ENCODE measurements around the gene SHANK2.

Gene SHANK2

DNA sequence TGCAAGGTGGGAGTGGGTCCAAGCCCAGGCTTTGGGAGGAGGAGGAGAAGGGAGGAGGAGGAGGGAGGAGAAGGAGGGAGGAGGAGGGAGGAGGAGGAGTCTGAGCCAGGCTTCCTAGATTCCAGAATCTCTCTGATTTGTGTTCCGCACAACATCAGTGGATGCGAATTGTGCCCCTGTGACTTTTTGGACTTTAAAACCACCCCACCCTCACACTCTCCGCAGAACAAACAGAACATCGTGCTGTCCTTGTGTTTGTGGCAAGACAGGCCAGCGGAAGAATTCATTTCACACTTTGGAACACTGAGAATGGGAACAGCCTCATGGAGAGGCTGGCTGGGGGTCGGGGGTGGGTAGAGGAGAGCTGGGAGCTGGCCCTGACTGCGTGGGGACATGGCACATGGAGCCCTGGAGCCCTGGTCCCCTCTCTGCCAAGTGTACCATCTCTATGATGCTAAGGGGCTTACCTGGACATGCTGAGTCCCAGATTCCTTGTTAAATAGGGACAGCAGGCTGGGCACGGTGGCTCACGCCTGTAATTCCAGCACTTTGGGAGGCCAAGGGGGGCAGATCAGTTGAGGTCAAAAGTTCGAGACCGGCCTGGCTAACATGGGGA, 16.4 kb upstream of the SHANK2 start:
- DNase-seq = no peak

DNA sequence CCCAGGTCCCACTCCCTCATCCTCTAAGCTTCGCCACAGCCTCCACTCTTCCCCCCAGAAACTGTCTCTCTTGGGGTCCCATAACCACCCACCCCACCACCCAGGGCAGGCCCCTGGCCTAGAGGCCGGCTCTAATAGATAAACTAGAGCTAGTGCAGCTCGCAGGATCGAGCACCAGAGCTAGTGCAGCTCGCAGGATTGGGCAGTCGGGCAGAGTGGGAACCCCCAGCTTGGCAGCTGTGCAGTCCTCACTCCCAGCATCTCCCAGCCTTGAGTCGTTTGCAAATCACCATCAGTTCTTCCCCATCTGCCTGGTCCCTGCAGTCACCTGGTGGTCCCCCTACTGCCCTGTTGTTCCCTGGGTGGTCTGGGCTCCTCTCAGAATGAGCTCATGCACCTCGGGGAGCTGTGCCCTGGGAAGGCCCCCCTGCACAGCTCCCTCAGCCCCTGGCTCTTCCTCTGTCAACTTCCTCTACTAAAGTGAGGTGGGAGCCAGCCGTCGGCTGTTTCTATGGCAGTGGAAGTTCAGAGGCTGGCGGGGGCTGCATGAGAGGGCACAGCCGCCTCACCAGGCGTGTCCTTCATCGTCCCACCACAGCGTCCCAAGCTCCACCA, 15.5 kb upstream of the SHANK2 start:
- no peak for DNase-seq

DNA sequence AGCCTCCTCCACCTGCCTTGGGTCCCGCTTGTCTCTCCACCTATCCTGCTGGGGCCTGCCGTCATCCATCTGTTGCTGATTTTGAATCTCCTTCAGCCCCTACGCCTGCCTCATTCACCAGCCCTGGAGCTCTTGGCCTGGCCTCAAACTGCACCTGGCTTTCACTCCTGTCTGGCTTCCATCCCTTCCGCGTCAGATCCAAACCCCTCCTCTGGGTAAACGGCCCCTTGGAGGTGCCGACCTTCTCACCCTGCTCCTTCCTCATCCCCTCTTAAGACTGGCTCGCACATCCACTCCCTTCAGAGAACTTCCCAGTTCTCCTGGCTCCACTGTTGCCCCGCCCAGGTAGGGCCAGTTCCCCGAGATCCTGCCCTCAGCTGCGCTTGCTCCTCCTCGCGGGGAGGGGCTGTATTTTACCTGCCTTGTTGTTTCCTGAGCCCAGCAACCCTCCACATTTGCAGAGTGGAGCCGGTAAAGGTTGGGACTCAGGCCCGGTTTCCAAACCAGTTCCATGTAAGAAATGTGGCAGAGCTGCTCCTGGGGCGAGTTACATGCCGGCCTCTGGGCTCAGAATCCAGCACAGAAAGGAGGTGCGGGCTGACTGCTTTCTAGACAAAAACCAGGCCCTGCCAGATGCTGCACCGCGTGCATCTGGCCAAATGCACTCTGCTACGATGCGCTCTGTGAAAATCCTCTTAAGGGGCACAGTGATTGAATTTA, 13.9 kb upstream of the SHANK2 start:
- DNase-seq = no peak

DNA sequence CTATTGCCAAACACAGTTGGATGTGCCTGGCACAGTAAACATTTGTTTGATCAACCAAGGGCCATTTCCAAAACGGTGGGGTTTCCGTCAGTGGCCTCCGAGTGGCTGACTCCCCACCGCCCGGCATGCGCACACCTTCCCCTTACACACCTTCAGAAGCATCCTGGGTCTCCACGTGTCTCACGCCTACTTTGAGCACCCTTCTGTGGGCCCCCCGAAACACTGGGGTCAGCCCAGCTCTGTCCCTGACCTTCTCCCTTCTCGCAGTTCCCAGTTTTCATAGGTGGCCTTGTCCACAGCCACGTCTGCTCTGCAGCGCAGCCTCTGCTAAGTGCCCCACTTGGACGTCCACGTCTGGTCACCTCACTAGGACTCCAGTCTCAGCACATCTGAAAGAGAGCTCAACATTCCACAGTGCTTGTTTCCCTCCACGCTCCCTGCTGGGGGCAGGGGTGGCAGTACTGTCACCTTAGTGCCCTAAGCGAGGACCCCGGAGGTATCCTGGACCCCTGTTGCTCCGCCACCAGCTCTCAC, 13.2 kb upstream of the SHANK2 start:
- no peak for DNase-seq

DNA sequence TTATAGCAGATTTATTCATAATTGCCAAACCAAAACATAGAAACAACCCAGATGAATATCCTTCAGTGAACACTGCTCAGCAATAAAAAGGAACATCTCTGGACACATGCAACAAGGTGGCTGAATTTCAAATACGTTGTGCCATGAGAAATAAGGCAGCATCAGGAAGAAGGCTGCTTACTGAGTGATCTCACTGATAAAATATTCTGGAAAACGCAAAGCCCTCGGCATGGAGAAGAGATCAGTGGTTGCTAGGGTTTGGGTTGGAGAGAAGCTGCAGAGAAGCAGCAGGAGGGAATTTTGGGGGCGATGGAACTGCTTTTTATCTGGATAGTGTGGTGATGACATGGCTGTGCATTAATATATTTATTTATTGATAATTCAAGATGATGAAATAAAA, 11.0 kb upstream of the SHANK2 start:
- DNase-seq = no peak

DNA sequence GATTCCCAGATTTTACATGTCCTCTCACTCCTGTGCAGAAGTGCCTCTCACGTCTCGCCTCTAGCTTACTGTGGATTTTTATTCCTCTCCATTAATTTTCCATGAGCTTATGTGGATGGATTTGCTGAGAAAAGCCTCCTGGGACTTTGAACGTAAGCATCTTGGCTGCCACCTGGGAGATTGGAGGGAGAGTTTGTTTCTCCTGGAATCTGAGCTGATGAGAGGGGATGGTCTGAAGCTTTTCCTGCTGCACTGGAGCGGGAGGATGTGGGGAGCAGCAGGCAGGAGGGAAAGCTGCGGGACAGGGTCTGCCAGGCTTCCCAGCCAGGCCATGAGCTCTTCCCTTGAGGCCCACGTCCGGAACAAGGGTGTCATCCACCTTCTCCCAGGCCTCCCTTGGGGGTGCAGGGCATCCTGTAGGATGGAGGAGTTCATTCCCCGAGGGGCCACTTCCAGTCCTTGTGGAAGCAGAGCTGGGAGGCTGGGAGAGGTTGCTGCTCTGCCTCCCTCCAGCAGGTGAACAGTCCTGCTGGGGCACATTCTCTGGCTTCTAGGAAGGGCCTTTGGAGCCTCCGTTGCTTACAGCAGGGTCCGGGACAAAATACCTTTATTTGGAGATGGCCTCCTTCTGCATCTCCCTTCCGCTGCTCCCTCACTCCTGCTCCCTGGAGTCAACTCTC, 3.6 kb upstream of the SHANK2 start:
- DNase-seq = no peak

DNA sequence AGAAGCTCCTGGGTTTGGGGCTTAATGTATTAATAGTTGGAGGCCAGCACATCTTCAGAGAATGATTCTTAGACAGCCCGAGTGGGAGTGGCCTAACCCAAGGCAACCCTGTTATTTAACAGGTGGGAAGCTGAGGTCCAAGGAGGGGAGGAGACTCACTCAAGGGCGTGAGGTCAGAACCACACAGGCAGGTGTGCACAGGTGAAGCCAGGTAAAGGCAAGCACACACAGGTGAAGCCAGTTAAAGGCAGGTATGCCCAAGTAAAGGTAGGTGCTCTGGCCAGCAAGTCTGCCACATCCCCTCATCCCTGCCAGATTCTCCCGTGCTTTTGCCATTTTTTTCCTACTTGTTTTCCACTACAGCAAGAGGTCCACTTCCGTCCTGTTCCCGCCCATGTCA, 2.9 kb upstream of the SHANK2 start:
- DNase-seq = no peak

DNA sequence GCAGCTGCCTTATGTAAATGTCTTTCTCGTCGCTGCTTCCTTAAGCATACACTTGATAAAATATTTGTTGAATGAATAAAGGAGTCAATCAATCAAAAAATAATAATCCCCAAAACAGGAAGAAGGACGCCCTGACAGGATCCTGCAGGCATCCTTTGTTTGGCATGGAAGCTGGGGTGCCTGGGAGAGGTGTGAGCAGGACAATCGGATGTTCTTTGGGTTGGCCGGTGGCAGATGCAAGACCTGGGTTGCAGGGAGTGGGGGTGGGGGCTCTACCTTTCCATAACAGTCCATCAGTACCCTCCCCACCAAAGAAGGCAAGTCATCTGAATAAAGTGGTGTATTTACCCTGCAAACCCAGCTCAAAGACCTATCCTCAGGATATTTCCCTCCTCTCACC, 1.4 kb upstream of the SHANK2 start:
- no peak for DNase-seq

DNA sequence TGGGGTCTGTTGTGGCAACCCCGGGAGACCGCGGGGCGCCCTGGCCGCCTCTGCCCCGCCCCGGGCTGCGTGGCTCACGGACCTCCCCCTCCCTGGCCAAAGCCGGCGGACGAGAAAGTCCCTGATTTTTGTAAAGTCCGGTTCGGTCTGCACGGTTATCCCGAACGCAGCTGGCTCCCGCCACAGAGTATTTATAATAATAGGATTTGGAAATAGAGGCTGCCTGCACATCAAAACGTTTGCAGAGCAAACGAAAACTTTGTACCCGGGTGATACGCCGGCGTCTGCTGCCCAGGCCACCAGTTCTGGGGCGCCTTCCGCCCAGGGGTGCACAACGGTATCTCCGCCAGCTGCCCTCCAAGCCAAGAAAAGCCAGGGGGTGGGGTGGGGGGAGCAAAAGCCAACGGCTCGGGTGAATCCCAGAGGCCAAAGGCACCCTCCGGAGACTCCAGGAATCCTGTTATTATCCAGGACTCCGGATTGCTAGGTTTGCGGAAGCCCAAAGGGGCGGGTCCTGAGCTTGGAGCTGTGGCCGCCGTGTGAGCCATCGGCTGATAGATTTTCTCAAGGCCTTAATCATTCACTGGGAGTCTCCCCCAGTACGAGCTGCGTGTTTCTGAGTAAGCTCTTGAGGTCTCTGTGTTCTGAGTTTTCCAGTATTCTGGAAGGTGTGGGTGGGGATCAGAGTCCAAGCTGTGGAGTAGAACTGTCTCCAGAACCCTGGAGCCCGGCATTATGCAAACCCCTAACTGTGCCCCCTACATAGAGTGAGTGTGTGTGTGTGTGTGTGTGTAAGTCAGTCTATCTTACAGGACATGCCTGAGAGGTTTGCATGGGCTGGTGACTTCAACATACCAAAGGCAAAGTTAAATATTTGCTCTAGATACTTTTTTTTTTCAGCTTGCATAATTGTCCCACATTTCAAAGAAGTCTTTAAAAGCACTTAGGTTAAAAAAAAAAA, 673 bp upstream of the SHANK2 start:
- no peak for DNase-seq

DNA sequence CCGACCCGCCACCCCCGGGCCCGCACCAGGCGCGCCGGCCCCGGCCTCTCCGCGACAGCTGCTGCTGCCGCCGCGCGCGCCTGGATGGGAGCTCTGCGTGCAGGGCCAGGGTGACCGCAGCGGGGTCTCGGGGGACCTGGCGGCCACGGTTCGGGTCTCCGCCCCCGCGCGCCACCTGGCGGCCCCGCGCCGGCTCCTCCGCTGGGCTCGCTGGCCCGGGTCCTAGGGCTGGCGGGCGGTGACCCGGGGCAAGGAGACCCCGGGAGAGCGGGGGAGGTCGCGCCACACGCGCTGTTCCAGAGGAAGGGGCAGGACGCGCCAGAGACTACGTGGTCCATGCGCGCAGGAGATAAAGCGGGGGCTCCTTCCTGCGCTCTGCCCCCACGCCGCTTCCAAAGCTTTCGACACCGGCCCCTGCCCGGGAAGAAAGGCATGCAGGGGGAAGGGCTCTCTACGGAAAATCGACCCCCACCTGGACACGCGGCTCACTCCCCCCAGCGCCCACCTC, 562 bp downstream of the SHANK2 start:
- no peak for DNase-seq

DNA sequence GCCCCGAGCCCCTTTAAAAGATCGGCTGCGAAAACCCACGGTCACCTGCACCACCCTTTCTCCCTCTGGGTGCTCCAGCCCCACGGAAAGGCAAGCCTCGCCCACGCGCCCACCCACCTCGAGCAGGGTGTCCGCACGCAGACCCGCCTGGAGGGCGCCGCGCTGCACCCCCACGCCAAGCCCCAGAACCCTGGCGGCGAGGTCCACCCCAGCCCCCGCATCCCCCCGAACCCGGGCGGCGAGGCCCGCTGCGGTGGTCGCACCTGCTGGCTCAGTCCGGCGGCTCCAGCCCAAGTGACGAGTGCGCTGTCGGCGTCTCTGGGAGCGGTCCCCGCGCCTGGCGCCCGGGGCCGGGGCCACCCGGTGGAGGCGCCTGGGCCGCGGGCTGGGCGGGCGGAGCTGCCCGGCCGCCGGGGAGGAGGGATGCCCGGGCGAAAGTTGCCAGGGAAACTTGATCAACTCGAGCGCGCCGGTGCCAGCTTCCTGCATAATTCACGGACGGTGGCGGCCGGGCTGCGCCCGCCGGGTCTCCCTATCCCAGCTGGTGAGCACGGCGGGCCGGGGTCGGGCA, 1.1 kb downstream of the SHANK2 start:
- no peak for DNase-seq

DNA sequence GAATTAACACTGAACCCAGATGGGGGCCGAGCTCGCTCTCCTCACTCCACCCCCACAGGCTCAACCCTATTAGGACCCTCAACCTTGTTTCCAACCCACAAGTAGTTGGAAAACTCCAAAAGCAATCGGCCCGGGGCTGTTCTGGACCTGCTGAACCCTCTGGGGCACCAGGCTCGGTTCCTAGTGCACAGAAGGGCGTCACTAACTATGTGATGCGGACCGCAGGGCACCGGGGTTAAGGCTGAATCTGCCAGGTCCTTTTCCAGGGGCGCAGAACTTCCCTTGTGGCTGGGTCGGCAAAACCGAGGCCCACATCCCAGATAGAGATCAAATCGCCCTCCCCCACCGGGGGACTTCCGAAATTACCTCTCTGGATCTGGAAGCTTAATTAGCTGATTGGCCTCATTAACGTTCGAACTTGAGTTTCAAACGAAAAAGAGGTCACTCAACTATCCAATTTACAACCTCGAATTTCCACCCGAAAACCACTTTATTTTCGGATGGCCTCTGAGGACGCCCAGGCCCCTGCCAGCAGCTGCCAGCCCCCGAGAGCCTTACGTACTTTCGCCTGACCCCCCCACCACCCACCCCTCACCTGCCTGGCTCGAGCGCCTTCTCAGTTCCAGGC, 1.7 kb downstream of the SHANK2 start:
- DNase-seq = no peak

DNA sequence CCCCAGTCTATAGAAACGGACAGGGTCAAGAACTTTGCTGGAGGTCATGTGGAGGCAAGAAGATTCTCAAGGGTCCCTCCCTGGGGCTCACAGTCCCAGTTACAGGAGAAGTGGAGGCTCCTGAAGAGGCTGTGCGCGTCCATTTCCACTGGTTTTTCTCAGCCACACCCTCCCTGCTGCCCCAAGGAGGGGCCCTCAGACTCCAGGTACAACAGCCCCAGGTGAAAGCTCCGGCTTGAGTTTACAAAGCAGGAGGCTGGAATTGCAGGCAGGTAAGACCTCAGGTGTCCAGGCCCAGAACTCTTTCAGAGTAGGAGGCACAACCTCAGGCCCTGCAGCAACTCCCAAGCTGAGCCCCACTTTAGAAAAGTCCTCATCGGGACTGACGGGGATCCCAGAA, 3.1 kb downstream of the SHANK2 start:
- DNase-seq = no peak

DNA sequence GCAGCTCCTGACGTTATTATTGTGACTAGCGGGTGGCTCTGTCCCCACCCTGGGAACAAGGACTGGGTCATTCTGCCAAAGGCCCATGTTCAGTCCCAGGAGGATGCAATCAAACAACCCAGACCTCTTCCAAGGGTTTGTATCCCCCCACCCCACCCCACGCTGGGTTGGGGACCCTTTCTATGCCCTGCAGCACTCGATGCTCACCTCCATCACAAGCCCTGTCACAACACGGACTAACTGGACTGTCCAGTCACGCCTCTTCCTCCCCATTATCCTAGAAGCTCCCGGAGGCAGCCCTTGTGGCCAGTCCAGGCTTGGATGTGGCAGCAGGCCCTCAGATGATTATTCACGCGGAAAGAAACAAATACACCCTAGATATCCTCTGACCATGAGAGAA, 3.7 kb downstream of the SHANK2 start:
- no peak for DNase-seq

DNA sequence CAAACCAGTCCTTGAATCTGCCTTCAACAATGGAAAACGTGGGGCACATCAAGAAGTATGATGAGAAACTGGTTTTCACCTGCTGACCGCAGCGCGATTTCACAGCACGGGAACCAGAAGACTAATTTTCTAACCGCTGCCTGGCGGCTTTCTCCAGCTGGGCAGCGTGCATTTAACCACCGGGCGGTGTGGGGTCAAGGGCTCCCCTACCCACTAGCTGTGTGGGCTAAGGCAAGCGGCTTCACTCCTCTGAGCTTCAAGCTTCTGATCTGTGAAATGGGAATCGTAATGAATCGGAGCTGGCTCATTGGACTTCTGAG, 4.2 kb downstream of the SHANK2 start:
- DNase-seq = no peak

DNA sequence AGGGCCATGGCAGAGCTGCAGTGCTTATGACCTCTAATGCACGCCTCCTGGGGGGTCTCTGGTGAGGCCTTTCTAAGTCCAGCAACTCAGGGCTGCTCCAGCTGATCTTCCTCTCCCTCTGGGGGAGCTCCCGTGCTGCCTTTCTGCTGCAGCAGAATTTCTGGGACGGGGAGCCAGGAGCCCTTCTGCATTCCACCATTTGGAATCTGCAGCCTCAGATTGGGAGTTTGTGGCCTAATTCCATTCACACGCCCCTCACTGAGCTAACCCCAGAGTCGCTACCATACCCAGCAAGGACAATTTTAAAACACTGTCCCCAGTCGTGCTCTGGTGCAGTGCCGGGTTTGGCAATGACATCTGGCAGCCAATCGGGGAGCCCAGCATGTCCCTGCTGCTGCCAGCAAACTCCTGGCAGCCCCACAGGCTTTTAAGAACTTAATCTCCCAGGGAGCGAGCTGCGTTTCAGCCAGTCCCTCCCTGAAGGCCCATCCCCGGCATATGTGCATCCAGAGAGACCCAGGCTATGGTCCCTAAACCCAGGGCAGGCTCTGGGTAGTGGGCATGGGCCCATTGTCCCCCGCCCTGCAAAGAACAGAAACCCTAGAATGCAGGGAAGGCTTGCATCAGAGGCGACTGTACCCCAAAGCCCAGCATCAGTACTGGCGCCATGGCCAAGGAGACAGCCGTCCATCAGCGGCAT, 4.7 kb downstream of the SHANK2 start:
- DNase-seq = no peak

DNA sequence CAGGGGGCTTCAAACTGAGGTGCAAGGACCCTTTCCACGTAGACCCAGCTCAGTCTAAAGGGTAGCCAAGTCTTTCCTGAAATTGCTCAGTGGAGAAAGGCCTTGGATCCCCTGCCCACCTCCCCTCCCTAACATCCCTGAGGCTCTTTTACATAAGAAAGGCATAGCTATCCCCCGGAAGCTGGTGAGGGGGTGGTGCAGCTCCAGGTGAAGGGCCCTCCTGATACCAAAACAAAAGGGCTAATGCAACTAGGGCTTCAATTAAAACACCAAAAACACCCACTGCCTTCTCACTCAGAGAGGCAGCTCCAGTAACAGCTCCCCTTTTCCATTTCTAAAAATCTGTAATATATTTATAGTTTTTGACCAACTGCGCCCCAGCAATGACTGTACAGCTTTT, 5.8 kb downstream of the SHANK2 start:
- no peak for DNase-seq

DNA sequence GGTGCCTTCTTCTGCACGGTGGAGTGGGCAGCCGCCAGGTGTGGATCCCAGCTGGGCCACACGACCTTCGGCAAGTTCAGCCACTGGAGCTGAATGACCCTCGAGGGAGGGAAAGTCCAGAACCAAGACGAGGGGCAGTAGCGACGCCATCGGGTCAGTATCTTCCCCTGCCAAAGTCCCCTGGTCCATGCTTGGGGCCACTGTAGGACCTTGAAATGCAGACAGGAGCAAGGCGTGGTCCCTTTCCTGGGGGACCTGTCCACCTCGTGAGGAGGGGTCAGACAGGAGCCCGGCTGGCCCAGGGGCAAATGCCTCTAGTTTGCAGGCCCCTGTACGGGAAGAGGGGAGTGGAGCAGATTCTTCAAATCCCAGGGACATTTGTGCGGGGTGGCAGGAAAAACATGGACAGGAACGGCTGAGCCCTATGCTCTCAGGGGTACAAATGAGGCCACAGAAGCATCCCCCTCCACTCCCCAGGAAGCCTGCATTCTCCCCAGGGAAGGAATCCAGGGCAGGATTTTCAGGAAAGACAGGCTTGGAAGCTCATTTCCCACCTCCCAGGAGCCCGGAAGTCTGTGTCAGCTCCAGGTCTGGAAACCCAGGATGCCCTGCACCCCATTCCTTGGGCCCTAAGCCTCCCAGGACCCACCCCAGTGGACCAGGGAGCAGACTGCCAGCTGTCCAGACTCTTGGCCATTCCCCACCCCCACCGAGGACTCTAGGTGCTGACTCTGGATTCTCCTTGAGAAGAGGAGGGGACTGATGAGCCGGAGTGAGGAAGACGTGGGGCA, 6.6 kb downstream of the SHANK2 start:
- no peak for DNase-seq

DNA sequence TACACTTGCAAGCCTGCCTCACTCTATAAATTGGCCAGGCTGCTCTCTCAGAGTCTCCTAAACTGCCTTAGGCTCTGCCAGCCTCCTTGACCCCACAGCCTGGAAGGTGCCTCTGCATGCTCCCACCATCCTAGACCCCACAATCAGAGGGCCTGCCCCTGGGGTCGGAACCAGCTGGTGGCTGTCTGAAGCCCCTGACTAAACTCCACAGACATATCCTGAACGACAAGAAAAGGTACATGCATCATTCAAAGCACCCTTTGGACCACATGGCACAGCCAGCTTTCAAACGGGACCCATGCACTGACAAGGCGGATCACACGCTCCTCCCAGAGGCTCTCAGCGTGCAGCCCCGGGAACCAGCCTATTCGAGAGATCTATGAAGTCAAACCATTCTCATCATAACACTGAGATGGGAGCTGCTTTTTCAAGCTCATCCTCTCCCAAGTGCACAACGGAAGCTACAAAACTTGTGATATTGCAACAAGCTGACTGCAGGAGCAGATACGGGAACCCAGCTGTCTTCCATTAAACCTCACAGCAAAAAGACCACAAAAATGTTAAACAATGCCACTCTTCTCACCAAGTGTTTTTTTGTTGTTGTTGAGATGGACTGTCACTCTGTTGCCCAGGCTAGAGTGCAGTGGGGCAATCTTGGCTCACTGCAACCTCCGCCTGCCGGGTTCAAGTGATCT, 8.1 kb downstream of the SHANK2 start:
- no peak for DNase-seq
